Thymus (tissue), 11 donors: ENCODE data around the gene B4GALNT4. TPM values are rescaled to one million over a fixed set of nuclear protein-coding genes. Genes with fewer than 3 reads are reported as not detected.

Source experiments
- DNase-seq, 9 donors: peaks; one replicate each; pipeline ENCODE4 v3.0.0-alpha.2; 2013; ENCODE audit warnings: low spot score in 9 of 9, low read depth in 6 of 9, missing footprints in 1 of 9
- H3K27ac ChIP-seq, 2 donors: one replicate each; pipeline ENCODE4 v1.5.1; 2013; ENCODE audit warnings: control low read depth in 1 of 2, low read depth in 1 of 2, low read length in 1 of 2, mild to moderate bottlenecking in 1 of 2, moderate library complexity in 1 of 2
- H3K27me3 ChIP-seq, 2 donors: one replicate each; pipeline ENCODE4 v1.5.1; 2013; ENCODE audit warnings: low read length in 1 of 2; ENCODE audit not compliant: control insufficient read depth in 2 of 2, insufficient read depth in 1 of 2
- H3K36me3 ChIP-seq, 2 donors: one replicate each; pipeline ENCODE4 v1.5.1; 2013; ENCODE audit warnings: low read length in 1 of 2, mild to moderate bottlenecking in 1 of 2, moderate library complexity in 1 of 2; ENCODE audit not compliant: control insufficient read depth in 2 of 2, insufficient read depth in 2 of 2
- H3K4me1 ChIP-seq, 2 donors: one replicate each; pipeline ENCODE4 v1.5.1; 2013; ENCODE audit warnings: low read length in 2 of 2; ENCODE audit not compliant: control insufficient read depth in 2 of 2, insufficient read depth in 2 of 2
- H3K4me3 ChIP-seq, 2 donors: one replicate each; pipeline ENCODE4 v1.5.1; 2013; ENCODE audit warnings: low read length in 2 of 2, control low read depth in 1 of 2, mild to moderate bottlenecking in 1 of 2
- H3K9me3 ChIP-seq, 2 donors: one replicate each; pipeline ENCODE4 v1.5.1; 2013; ENCODE audit warnings: low read length in 1 of 2, mild to moderate bottlenecking in 1 of 2; ENCODE audit not compliant: control insufficient read depth in 2 of 2, insufficient read depth in 1 of 2
- WGBS: extraction: QIAGEN DNeasy Blood & Tissue Kit; methylation state at CpG from one replicate; pipeline ENCODE4 v1.1.7; 2013; 5-methylcytosine and 5-hydroxymethylcytosine counted together
- polyA plus RNA-seq: library from polyadenylated mRNA; stranded (reverse); fragments of 200-250 nt; gene quantifications from one replicate; pipeline ENCODE4 v1.2.3, GENCODE V29; 2013
- total RNA-seq: library from RNA; stranded (reverse); fragments of 120-200 nt; gene quantifications from one replicate; pipeline ENCODE4 v1.2.4, GENCODE V29; 2013
- donor health status: healthy.

The B4GALNT4 gene
- total and polyA plus RNA-seq, 2 donors = 3.5 to 6.1 TPM

GRCh38 chr11:334264-334994, 34.9 kb upstream of the B4GALNT4 start:
- Histone ChIP-seq H3K9me3 (peaks cover 0 to 12% of the 10 kb centered on the region in 2 donors), H3K27ac (peak overlapping the region in 1 of 2 donors; percentile 40), H3K4me1 (peaks cover 44 to 77% of the 10 kb centered on the region in 2 donors), H3K36me3 (no peaks in the 10 kb centered on the region), H3K4me3 (no peak overlapping the region), H3K27me3 (no peaks in the 10 kb centered on the region)
- no peak for DNase-seq
- 85% methylated on average over 25 of the region's 25 CpGs for WGBS

GRCh38 chr11:335779-336658, 33.3 kb upstream of the B4GALNT4 start:
- H3K27ac ChIP-seq = peak overlapping the region; percentile 19 to 64
- no peak overlapping the region for H3K4me3 ChIP-seq
- 45% methylated on average over 15 of the region's 15 CpGs for WGBS
- H3K9me3 ChIP-seq = no peaks in the 10 kb centered on the region
- no peaks in the 10 kb centered on the region for H3K36me3 ChIP-seq
- peaks cover 32 to 62% of the 10 kb centered on the region in 2 donors for H3K4me1 ChIP-seq
- no peak for DNase-seq
- H3K27me3 ChIP-seq = no peaks in the 10 kb centered on the region

- Histone ChIP-seq H3K36me3 (no peaks in the 10 kb centered on the region), H3K4me1 (peaks cover 28 to 59% of the 10 kb centered on the region in 2 donors), H3K27me3 (no peaks in the 10 kb centered on the region), H3K4me3 (no peak overlapping the region), H3K27ac (peak overlapping the region; percentile 19 to 64), H3K9me3 (no peaks in the 10 kb centered on the region)
- WGBS = 62% methylated on average over 4 of the region's 4 CpGs
- no peak for DNase-seq
Measured at GRCh38 chr11:336659-337198, 32.6 kb upstream of the B4GALNT4 start.

DNA sequence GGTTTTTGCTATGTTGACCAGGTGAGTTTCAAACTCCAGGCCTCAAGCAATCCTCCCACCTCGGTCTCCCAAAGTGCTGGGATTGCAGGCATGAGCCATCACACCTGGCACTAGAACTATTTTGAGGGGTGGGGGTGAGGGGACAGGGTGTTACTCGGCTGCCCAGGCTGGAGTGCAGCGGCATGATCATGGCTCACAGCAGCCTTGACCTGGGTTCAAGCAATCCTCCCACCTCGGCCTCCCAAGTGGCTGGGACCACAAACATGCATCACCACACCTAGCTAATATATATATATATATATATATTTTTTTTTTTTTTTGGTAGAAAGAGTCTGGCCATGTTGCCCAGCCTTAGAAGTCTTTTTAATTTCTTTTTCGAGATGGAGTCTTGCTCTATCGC, 31.6 kb upstream of the B4GALNT4 start:
- DNase-seq = no peak
- Histone ChIP-seq H3K36me3 (no peaks in the 10 kb centered on the region), H3K4me1 (peaks cover 22 to 53% of the 10 kb centered on the region in 2 donors), H3K4me3 (no peak overlapping the region), H3K27ac (no peak overlapping the region), H3K27me3 (no peaks in the 10 kb centered on the region), H3K9me3 (no peaks in the 10 kb centered on the region)
- 95% methylated on average over 6 of the region's 6 CpGs for WGBS

DNA sequence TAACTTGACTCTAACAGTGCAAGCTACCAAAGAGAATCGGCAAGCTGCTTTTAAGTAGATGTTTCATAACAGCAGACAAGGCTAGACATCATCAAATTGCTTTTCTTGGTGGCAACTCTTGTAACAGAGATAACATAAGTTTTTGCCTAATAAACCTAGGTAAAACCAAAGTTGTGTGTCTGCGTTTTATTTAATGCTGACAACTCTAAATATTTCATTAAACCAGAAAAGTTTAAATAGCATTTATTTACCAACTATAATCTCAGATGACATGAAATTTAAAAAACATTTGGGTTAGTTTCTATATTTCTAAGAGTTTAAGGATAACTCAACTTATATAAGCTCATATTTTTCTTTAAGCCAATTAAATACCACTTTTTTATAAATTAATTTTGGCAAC, 29.3 kb upstream of the B4GALNT4 start:
- WGBS = 96% methylated on average over 2 of the region's 2 CpGs
- Histone ChIP-seq H3K4me3 (no peak overlapping the region), H3K27me3 (no peaks in the 10 kb centered on the region), H3K36me3 (no peaks in the 10 kb centered on the region), H3K4me1 (peaks cover 17 to 33% of the 10 kb centered on the region in 2 donors), H3K9me3 (no peaks in the 10 kb centered on the region), H3K27ac (no peak overlapping the region)
- no peak for DNase-seq

DNA sequence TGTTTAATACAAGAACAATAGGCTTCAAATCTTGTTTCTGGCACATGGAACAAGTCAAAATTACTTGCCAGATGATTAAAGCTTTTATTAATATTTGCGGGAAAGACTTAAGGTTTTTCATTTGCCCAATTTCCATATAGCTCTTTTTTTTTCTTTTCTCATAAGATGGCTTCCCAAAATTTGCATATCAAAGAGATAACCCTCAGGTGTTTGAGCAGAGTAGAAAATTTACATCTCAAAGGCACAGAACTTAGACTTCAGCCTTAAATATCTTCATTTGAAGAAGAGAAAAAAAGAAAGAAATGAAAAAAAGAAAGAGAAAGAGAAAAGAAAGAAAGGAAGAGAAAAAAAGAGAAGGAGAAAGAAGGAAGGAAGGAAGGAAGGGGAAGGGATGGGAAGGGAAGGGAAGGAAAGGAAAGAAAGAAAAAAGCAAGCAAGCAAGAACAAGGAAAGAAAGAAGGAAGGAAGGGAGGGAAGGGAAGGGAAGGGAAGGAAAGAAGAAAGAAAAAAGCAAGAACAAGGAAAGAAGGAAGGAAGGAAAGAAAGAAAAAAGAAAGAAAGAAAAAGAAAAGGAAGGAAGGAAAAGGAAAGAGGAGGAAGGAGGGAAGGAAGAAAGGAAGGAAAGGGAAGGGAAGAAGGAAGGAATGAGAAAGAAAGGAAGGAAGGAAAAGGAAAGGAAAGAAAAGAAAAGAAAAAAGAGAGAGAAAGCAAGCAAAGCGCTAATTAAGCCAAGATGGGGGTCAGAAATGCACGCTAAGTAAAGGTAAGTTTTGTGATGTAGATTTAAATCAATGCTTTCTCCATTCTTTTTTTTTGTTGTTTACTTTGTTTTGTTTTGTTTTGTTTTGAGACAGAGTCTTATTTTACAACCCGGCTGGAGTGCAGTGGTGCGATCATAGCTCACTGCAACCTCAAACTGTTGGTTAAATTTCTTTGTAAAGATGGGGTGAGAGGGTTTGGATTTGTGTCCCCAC, 28.5 kb upstream of the B4GALNT4 start:
- Histone ChIP-seq H3K9me3 (no peaks in the 10 kb centered on the region), H3K4me1 (peaks cover 12 to 24% of the 10 kb centered on the region in 2 donors), H3K36me3 (no peaks in the 10 kb centered on the region), H3K27ac (no peak overlapping the region), H3K4me3 (no peak overlapping the region), H3K27me3 (no peaks in the 10 kb centered on the region)
- 96% methylated on average over 5 of the region's 5 CpGs for WGBS
- no peak for DNase-seq

DNA sequence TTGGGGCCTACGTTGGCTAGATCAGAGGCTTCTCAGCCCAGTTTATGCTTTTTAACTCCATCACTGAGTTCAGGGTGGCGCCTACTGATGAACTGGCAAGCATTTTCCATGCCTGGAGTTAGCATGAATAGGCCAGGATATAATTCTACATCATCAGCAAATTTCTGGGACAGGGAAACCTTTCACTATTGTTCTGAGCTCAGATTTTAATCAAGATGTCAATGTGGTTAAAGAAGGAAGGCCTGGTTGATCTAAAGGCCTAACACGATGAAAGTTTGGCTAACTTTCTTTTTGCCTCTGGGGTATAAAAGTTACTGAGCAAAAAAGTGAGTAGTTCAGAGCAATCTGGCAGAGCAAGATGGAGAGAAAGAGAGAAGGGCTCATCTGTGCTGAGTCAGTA, 27.0 kb upstream of the B4GALNT4 start:
- no peak for DNase-seq
- Histone ChIP-seq H3K4me3 (no peak overlapping the region), H3K4me1 (peaks cover 5 to 15% of the 10 kb centered on the region in 2 donors), H3K27ac (no peak overlapping the region), H3K27me3 (no peaks in the 10 kb centered on the region), H3K9me3 (no peaks in the 10 kb centered on the region), H3K36me3 (no peaks in the 10 kb centered on the region)
- WGBS = 67% methylated on average over 3 of the region's 3 CpGs

DNA sequence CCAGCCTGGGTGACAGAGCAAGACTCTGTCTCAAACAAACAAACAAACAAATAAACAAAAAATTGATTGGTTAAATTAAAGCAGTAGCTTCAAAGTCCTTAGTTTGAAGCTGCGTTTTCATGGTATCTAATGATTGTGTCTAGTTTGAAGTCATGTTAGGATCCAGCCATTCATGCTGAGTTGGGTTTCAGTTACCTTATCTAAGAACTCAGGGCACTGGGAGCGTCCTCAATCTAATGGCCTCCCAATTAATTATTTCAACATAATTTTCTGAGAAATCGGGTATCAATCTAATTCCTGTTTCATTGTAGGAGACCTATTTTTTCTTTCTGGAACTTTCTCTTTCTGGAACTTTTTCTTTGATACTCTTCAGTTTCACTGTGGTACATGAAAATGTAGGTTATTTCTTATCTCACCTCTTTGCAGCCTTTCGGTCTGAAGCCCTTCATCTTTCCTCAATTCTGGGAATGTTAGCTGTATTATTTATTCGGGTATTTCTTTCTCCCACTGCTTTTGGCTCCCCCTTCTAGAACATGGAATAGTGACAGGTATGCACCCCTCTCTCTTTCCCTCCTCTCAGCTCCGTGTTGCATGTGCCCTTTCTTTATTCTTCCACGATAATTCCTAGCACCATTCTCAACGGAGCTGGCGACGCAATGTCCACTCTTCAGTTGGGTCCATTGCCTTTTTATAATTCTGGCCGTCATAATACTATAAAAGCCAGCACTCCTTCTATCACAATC, 24.3 kb upstream of the B4GALNT4 start:
- DNase-seq = no peak
- H3K27ac ChIP-seq = no peak overlapping the region
- no peaks in the 10 kb centered on the region for H3K27me3 ChIP-seq
- 98% methylated on average over 11 of the region's 11 CpGs for WGBS
- H3K9me3 ChIP-seq = no peaks in the 10 kb centered on the region
- H3K4me1 ChIP-seq = peaks cover 5 to 12% of the 10 kb centered on the region in 2 donors
- H3K4me3 ChIP-seq = no peak overlapping the region
- no peaks in the 10 kb centered on the region for H3K36me3 ChIP-seq
